Fibroblast of villous mesenchyme (primary cell): ENCODE measurements around the gene RSU1. TPM values are rescaled to one million over a fixed set of nuclear protein-coding genes. Genes with fewer than 3 reads are reported as not detected.

Source experiments
- DNase-seq: peaks from one replicate; pipeline ENCODE4 v3.0.0-alpha.2; 2010; ENCODE audit warnings: low read depth
- H3K4me3 ChIP-seq: 2 replicates; pipeline ENCODE4 v1.5.1; 2011; ENCODE audit warnings: low read depth, mild to moderate bottlenecking, low read length
- total RNA-seq: library from RNA; depleted of rRNA; stranded (reverse); fragments of >200 nt; gene quantifications from 2 replicates; pipeline ENCODE4 v1.2.3, GENCODE V29; 2012
- TF ChIP-seq, protein P1 (sequence below): IDR thresholded peaks from 2 replicates; pipeline ENCODE4 v1.5.1; 2012; ENCODE audit warnings: low read depth, mild to moderate bottlenecking, low read length; ENCODE audit not compliant: insufficient read depth

The RSU1 gene
- total RNA-seq, 1 donor: 114 TPM

DNA sequence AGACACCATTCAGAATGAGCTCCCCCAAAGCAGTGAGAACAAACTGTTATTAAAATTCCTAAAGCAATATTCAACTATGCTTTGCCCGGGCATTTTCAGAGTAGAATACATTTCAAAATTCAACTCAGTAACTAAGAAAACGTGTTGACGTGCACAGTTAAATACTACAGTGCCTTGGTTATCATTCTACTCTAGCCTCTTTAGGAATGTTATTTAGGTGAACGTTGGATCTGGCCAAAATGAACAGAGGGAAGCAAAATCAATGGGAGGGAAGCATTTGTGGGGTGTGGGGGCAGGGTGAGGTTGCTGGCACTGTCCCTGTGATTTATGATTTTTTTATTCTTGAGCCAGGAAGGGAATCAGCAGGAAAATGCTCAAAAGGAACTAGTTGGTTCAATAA, 27.5 kb downstream of the RSU1 start:
- TF ChIP-seq, protein P1, sequence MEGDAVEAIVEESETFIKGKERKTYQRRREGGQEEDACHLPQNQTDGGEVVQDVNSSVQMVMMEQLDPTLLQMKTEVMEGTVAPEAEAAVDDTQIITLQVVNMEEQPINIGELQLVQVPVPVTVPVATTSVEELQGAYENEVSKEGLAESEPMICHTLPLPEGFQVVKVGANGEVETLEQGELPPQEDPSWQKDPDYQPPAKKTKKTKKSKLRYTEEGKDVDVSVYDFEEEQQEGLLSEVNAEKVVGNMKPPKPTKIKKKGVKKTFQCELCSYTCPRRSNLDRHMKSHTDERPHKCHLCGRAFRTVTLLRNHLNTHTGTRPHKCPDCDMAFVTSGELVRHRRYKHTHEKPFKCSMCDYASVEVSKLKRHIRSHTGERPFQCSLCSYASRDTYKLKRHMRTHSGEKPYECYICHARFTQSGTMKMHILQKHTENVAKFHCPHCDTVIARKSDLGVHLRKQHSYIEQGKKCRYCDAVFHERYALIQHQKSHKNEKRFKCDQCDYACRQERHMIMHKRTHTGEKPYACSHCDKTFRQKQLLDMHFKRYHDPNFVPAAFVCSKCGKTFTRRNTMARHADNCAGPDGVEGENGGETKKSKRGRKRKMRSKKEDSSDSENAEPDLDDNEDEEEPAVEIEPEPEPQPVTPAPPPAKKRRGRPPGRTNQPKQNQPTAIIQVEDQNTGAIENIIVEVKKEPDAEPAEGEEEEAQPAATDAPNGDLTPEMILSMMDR: no peak

DNA sequence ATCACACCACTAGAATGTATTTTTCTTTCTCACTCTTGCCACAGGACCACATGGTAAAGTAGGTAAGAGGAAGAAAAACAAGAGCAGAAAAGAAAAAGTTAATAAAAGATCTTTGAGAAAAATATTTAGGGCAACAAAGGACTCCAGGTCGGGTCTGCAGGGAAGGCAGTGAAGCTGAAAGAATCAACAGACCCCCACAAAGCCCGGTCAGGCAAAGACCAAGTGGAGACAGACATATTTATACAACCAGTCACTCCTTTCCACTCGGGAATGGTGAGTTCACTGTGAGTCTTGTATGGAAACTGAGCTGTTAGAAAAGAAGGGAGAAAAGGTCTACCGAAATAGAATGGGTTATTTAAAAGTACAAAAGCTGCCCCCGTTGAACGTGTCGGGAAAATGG, 28.0 kb downstream of the RSU1 start:
- TF ChIP-seq, protein P1: no peak

More for the DNA sequence above, 27.5 kb downstream of the RSU1 start:
- DNase-seq: no peak
- no peak overlapping the region for H3K4me3 ChIP-seq

DNA sequence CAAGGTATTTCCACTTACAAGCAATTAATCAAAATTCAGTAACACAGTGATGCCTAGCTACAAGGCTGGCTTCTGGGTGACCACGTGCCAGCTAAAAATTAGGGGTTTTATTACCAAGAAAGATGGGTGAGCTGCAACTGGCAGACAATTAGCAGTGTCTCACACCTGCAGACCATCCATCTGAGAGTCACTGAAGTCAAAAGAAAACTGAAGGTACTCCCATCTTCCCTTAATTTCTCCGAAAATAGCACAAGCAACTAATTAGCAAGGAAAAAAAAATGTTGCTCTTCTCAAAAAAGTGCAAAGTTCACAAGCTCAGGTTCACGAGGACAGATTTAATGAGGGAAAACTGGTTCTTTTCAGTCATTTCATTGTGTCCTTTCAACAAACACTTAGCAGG, 28.4 kb downstream of the RSU1 start:
- no peak overlapping the region for H3K4me3 ChIP-seq
- TF ChIP-seq, protein P1: no peak
- DNase-seq: no peak

More for the DNA sequence above, 28.0 kb downstream of the RSU1 start:
- no peak overlapping the region for H3K4me3 ChIP-seq
- DNase-seq: no peak

DNA sequence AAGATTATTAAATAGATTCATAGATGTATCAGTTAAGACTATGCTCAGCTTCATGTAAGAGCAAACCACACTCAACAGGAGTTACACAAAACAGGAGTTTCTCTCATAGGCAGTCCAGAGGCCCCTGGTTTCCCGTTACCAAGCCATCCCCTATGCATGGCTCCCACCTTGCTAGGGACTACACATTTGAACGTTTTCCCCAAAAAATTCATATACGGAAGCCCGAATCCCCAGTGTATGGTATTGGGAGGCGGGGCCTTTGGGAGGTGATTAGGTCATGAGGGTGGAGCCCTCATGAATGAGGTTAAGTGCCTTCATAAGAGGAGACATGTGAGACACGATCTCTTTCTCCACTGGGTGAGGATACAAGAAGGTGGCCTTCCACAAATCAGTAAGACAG, 29.1 kb downstream of the RSU1 start:
- DNase-seq: no peak
- TF ChIP-seq, protein P1: no peak
- no peak overlapping the region for H3K4me3 ChIP-seq

DNA sequence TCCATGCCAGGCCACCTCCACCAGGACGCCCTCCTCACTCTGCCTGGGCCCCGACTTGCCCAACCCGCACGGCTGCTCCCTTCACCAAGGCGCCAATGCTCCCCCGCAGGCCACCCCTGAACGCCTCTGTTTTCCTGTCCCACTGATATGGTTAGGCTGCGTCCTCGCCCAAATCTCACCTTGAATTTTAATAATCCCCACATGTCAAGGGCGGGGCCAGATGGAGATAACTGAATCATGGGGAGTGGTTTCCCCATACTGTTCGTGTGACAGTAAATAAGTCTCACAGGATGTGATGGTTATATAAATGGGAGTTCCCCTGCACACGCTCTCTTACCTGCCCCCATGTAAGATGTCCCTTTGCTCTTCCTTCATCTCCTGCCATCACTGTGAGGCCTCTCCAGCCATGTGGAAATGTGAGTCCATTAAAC, 29.8 kb downstream of the RSU1 start:
- TF ChIP-seq, protein P1: no peak
- H3K4me3 ChIP-seq: no peak overlapping the region
- DNase-seq: no peak

DNA sequence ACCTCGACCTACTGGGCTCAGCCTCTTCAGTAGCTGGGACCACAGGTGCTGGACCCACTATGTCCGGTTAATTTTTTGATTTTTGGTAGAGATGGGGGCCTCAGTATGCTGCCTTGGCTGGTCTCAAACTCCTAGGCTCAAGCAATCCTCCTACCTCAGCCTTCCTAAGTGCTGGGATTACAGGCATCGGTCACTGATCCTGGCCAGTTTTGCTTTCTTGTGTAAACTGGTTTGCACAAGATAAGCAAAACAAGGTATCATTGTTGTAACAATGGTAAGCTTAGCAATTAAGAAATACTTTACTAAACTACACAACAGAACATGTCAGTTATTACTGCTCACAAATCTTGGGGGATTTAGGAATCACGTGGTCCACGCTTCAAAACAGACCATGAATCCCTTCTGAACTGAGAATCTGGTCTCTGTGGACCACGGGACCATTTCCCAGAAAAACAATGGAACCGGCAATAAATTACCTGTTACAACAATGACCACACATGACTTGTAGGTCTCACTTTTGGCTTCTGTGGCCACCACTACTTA, 36.8 kb downstream of the RSU1 start:
- TF ChIP-seq, protein P1: no peak
- DNase-seq: no peak
- H3K4me3 ChIP-seq: no peak overlapping the region

DNA sequence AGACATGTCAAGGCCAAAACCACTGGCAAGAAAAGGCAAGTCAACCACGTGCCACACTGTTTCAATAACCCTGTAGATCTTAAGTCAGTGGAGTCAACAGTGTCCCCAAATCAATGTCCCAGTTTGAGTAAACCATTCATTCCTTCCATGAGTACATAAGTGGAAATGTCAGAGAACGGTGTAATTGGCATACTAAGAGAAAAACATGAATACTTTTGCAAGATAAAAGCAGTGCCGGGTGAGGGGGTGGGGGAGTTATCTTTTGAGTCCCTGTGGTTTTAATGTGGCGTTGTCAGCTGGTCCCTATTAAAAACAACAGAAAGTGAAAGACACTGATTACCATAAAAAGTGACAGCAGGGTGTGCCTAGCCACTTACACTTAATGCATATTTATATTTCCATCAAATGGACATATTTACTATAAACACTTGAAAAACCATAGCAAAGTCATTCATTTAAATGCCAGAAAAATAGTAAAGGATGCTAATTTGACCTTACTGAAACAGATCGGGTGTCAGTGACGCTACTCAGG, 37.8 kb downstream of the RSU1 start:
- no peak overlapping the region for H3K4me3 ChIP-seq
- DNase-seq: peak; percentile 11
- TF ChIP-seq, protein P1: no peak
